Bone marrow (tissue), 2 donors: ENCODE results near the gene CARMIL1.
"Not testable (repeated sequence)": the region's sequence is repeated elsewhere in the genome, so short reads cannot be mapped to it uniquely, and the experiment has no call there.

Experiments
- DNase-seq, 2 donors: peaks; one replicate each; lab custom pipeline; 2025; lab: John Stamatoyannopoulos, UW

Gene CARMIL1

DNA sequence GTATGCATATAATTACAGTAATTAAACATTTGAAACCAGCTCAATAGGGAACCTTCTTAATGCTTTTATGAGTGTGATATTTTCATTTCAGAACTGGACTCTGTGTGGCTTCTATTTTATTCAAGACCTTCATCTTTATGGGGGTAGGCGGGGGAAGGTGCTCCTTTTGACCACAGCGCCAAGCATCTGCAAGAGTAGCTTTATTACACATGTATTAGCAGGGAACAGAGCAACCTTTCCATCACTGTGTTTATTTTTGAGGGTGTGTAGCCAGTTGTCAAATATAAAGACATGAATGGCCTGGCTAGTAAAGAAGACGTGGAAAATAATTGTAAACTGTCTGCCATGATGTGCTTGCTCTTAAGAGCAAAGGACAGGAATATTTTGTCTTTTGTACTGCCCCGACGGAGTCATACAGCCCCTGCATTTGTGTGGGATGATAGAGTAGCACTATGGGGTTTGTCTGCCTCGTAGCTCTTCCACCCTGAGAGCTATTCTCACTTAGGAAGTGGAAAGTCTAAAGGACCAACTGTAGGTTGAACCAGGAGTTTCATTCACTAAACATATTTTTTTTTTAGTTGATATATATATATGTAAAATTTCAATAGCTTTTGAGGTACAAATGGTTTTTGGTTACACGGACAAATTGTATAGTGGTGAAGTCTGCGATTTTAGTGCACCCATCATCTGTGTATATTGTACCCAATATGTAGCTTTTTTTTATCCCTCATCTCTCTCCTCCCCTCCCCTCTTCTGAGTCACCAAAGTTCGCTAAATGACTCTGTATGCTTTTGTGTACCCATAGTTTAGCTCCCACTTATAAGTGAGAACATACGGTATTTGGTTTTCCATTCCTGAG is 91.2 kb downstream of the CARMIL1 start:
- no peak for DNase-seq

DNA sequence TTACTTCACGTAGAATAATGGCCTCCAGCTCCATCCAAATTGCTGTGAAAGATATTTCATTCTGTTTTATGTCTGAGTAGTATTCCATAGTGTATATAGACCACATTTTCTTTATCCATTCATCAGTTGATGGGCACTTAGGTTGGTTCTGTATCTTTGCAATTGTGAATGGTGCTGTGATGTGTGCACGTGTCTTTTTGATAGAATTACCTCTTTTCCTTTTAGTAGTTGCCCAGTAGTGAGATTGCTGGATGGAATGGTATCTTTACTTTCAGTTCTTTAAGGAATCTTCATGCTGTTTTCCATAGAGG is 91.8 kb downstream of the CARMIL1 start:
- no peak for DNase-seq

DNA sequence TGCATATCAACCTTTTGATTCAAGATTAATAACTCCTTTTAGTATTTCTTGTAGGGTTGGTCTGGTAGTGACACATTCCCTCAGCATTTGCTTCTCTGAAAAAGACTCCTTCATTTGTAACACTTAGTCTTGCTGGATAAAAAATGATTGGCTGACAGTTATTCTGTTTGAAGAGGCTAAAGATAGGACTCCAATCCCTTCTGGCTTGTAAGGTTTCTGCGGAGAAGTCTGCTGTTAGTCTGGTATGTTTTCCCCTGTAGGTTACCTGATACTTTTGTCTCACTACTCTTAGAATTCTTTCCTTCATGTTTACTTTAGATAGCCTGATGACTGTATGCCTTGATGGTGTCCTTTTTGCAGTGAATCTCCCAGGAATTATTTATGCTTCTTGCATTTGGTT is 96.0 kb downstream of the CARMIL1 start:
- DNase-seq, result no peak

DNA sequence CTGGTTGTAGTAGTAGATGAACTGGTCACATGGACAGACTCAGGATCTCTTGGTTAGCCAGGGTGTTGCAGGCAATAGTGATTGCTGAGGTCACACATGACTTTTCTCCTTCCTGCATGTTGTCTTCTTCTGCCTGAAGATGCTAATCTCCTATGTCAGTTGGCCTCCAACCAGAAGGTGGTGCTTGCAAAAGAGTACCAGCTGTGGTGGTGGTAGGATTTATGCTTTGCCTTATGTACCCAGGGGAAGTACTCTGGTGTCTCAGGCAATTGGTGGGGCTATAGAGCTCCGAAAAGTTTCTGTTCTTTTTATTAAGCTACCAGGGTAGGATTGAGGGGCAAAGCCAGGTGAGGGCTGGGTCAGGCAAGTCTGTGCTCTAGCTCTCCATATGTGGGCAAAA is 98.5 kb downstream of the CARMIL1 start:
- DNase-seq, result no peak

DNA sequence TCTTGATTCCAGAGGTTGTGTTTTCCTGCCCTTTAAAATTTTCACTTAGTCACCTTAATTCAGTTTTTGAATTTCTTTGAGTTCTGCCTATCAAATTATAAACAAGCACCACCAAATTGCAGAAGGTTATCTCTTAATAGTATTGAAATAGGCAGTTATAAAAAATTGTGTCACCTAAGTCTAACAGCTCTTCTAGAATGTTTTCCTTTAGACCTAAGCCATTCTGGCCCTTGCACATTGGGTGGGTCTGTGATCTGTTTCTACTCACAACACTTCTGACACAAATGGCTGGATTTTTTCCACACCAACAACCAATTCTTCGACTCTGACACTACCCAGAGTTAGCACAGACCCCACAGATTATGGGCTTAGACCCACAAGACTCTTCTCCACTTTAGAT is 101.9 kb downstream of the CARMIL1 start:
- DNase-seq, result no peak

DNA sequence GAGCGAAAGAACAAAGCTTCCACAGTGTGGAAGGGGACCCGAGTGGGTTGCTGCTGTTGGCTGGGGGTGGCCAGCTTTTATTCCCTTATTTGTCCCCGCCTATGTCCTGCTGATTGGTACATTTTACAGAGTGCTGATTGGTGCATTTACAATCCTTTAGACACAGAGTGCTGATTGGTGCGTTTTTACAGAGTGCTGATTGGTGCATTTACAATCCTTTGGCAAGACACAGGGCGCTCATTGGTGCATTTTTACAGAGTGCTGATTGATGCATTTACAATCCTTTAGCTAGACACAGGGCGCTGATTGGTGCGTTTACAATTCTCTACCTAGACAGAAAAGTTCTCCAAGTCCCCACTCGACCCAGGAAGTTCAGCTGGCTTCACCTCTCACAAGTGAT is 103.3 kb downstream of the CARMIL1 start:
- not testable (repeated sequence) for DNase-seq

DNA sequence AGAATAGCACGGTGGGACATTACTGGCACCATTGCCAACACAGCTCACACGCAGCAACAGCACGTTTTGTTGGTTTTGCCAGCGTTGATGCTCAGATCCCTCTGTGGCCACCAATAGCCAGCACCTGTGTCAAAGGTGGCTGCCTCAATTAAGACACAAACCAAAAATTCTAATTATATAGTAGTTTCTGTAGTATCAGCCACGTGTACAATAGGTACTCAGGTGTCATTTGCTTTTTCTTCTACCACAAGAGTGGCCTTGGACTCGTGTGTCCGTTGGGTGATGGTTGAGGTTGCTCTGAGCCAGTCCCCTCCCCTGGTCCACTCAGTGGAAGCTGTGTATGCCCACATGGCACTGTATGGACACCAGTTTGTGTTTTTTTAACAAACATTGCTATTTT is 105.1 kb downstream of the CARMIL1 start:
- DNase-seq, result no peak

DNA sequence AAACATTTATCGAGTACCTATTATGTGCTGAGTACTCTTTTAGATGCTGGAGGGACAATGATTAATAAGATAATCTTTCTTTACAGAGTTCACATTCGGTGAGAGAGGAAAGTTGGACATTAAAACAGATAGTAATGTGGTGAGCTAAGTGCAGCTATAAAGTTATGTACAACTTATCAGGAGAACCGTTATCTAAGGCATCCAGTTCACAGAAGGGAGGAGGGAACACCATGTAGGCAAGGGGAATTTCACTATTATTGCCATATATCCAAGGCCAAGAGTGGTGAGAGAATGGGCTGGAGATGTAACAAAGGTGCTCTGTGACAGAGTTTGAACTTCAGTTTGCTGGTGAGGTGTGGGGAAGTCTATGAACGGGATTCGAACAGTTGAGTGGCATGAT is 105.8 kb downstream of the CARMIL1 start:
- no peak for DNase-seq

DNA sequence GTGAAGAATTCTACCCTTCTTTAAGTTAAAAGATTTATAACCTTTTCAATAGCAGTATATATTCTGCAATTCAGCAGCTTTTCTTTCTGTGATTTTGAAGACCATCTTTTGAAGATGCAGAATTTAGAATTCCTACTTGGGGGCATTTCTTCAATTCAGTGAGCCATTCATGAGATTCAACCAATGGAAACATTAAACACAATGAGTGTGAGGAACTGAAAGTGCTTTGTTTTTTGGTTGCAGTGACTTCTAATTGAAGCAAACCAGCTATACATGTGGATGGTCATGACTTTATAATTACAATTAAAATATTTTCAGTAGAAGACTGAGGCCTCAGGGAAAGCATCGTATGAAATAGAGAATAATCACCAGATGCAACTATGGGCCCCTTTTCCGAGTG is 108.3 kb downstream of the CARMIL1 start:
- DNase-seq, result no peak

DNA sequence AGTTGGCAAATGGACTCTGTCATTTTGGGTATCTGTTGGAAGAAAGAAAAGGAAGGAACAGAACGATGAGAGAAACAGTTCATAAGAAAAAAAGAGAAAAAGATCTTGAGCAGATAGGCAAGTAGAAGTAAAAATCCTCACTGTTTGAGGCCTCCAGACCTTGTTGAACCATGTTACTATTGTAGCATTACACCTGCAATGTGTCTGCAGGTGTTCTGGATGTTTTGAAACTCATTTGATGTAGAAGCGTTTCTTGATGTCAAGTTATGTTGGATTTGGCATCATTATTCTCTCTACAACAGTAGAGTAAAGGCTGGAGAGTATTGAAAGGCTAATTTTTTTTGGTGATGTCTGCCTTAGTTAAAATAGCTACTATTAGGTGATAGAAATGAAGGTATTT is 108.7 kb downstream of the CARMIL1 start:
- DNase-seq, result no peak

DNA sequence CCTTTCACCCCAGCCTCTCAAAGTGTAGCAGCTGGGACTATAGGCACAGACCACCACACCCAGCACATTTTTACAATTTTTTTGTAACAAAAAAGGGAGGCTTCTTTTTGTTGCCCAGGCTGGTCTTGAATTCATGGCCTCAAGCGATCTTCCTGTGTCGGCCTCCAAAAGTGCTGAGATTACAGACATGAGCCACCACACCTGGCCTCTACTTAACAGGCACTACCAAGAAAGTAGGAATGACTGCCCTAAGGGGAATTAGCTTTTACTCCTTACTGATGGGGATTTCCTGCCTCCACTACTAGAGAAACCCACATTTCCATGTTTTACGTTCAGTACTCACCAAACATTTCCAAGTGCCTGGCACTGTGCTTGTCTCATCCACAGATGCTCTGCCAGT is 109.6 kb downstream of the CARMIL1 start:
- DNase-seq, result no peak

DNA sequence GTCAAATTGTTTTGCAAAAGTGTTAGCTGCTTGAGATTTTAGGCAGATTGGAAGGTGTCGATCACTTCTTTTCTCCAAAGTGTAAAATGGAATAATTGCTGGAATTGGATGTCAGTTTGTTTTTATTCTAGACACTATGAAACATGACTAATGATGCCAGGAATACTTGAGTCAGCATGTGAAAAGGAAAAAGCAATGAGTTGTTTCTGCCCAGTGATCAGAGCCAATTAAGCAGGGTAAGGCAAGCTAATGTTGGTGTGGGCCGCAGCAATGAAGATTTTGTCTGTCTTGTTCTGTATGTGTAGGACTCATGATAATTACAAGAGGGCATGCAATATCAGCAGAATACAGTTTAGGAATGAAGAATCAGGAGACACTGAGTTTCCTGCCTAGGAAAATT is 110.3 kb downstream of the CARMIL1 start:
- no peak for DNase-seq

DNA sequence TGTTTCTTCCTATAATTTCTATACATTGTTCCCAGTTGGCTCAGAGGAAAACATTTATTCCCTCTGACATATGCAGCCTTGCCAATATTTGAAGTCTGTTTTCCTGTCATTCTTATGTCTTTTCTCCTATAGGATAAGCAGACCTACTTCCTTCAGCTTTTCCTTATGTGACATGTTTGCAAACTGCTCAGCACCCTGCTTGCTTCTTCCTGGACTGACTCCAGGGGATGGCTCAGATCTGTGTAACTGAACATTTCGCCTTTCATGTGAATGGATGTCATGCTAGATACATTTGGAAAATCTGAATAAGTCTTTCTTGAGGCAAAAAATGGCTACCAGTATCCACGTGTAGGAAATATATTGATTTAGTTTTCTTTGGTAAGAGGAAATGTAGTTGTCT is 113.2 kb downstream of the CARMIL1 start:
- DNase-seq, result no peak

DNA sequence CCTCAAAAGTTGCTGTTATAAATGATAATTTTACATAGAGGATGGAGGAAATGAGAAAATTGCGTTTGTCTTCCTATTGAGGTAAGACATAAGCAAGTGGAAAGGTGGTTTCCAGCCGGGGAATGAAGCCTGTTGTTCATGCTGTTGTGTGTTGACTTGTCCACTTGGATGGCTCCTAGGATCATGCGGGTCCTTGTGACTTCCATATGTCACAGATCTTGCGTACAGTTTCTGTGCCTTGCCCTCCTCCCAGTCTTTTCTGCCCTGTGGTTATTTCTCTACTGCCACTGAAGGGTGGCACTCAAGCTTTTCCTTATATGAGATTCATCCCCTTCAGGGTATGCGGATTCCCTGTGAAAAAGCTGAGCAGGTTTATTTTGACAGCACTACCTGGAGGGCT is 116.6 kb downstream of the CARMIL1 start:
- DNase-seq, result no peak

DNA sequence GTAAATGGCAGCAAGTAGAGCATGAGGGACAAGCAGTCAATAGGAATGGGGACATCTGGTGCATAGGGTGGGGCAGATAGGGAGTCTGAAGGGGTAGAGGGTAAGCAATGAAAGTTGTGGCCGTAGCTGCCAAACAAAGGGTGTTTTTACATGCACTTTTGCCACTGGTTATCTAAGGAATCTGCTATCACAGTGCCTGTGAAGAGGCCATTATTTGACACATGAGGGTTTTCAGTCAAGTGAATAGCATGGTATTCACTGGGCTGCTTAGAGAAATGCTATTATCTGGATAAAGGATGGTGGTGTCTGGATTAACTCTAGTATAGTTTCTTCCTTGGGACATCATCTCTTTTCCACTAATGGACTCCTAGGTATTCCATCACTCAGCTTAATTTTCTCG is 118.2 kb downstream of the CARMIL1 start:
- no peak for DNase-seq

DNA sequence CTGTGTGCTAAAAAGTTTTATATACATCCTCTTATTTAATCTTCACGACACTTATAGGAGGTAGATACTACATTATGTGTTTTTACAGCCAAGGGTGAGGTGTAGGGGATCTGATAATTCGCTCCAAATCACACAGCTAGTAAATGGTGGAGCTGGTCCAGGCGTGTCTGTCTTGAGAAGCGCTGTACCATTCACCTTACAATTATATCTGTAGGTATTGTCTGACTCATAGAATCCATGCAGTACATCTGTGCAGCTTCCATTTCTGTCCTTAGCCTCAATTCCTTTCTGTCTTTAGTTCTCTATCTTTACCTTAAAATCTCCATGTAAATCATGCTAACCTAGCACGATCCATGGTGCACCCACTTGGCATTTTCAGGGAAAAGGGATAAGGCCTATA is 120.7 kb downstream of the CARMIL1 start:
- DNase-seq, result no peak

DNA sequence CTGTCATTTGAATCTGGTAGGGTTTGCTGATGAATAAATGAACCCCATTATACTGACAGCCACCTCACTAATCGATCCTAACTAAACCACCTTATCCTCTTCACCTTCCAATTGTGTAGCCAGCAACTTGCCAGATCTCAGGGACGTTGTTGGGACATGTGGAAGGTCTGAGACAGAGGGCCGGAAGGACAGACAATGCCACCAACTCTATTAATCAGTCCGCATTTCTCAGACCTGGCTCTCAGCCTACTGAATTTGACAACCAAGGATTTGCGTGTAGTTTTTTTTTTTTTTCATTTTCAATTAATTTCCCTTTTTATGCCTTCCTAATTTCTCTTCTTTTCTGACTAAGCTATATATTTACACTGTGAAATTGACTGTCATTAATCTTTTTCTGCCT is 122.5 kb downstream of the CARMIL1 start:
- no peak for DNase-seq

DNA sequence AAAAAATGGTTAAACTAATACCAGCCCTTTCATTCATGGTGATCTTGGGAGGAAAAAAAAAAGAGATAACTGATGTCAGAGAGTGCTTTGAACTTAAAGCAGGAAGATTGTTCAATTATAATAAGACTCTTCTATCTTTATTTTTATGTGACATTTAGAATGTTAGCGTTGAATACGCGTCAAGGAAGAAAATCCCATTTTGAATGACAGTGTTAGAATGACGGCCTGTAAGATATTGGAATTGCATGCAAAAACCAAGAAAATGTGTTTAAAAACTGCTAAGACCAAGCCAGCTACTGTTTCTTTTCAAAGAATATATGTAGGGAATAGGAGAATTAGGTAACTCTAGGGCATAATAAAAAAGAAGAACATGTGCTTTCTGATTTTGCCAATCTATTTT is 123.0 kb downstream of the CARMIL1 start:
- DNase-seq, result no peak

DNA sequence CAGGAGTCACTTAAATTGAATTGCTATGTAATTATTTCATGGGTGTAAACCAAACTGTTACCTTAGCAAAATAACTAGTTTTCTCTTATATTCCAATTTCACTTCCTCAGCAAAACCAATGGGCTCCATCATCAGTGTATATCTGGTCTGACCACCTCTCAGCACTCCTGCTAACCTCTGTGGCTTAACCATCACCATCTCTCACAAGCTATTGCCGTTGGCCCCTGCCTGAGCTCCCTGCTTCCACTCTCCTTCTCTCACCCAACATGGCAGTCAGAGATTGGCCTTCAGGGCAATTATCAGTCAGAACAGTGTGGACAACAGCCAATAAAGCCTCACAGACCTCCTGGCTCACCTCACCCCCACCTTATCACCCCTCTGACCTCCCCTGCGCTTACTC is 124.0 kb downstream of the CARMIL1 start:
- DNase-seq, result no peak

DNA sequence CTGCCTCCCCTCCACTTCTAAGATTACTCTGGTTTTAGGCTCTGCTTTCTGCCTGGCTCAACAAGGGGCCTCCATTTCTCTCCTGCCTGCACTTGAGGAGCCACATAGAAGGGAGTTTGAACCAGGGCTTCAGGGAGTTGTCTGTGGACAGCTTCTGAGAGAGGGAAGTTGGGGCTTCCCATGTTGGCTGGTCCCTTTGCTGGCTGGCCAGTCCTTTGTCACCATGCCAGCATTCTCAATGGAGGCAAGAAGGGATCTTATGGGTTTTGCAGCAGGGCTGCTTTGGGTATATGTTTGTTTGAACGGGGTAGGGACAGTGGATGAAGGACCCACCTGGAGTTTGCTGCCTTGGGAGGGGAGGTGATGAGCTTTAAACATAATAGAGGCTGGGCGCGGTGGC is 124.9 kb downstream of the CARMIL1 start:
- DNase-seq, result no peak

DNA sequence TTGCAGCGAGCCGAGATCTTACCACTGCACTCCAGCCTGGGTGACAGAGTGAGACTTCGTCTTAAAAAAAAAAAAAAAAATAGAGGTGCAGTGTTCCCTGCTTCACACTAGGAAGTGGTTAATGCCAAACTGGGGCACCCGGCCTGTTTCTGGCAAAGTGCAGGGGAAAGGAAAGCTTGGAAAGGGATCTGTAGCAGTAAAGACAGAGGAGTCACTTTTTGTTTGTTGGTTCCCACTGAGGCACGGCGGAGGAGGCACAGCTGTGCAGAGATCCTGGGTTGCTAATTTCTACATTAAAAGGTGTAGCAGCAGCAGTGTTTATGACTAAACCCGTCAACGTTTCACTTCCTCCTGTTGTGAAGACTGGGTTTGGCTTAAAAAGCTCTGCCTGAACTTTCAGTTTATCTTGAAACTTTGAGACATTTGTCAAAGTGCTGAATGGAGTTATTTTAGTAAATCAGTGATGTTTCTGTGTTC is 125.6 kb downstream of the CARMIL1 start:
- DNase-seq, result peak in 1 of 2 donors; percentile 58

DNA sequence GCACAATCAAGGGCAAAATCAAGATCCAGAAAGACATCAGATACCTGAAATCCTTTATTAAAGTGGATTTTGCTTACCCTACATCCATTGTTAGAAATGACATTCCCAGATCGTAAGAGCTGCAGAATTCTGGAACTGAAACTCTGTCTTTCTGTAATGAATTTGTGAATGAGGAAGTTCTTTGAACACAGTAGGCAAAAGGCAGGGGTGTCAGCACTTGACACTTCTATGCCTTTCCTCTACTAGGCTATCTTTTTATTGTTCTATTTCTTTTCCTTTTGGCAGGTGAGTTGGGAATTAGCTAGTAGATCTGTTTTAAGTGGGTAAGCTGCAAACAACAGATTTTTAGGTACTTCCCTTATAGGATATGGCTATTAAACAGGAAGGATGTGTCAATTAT is 126.3 kb downstream of the CARMIL1 start:
- no peak for DNase-seq

DNA sequence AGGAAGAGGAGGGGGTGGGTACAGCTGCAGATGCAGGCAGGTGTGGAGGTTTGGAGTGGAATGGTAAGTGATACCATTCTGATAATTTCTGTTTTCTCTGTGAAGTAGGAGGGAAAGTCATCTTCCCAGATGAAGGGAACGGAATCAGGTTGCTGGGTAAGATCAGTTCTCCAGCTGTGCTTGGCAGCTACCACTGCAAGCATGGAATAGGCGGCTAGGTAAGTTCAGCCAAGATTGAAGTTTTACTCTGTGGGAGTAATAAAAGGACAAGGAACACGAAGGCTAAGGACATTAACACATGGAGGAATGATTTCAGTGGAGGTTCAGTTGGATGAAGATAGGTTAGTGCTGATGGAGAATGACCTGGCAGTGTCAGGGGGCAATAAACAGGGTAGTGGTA is 128.3 kb downstream of the CARMIL1 start:
- no peak for DNase-seq

DNA sequence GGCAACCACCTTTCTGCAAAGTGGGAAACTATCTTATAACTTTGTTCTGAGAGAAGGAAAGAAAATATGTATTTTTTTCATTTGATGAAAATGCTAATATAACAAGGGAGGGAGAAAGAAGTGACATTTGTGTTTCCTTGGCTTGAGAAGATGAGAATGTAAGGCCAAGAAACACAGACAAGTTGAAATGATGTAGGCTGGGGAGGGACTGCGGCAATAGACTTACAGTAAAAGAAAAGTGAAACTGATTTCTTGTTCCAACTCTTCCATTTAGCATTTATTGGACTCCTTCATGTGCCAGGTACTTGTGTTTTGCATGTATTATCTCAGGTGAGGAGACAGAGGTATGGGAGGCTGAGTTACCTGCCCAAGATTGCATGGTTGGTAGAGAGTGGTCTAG is 130.9 kb downstream of the CARMIL1 start:
- DNase-seq, result no peak
